ENCODE measurements around the gene DLGAP4.

DLGAP4 gene

GRCh38 chr20:36528176-36528874 lies 222.2 kb downstream of the DLGAP4 start:
- DNase-seq (ENCODE audit: low read depth), result no peak
- TF ChIP-seq CTCF (IDR thresholded peaks at IDR 0.05; ENCODE audit: insufficient read depth, low read depth, low read length, missing control alignments), result no peak
- H3K4me3 ChIP-seq (ENCODE audit: low read depth, low read length), result no peak overlapping the region

DNA sequence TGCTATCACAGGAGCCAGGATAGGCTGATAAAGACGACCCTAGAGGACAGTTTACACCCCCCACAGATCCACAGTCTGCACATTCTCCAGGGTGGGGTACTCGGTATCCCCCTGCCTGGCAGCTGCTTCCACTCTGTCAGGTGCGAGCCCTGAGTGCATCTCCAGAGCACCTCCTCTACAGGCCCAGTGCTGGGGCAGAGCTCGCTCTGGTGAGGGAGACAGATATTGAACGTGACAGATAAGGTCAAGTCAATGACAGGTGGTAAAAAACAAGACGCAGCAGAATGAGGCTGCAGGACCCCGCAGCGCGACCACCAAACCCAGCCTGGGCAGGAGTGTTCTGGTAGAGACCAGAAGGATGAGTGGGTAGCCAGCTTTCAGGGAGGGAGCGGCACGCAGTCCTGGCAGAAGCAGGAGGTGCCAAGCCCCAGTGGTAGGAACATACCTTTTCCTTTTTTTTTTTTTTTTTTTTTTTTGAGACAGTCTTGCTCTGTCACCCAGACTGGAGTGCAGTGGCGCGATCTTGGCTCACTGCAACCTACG lies 222.8 kb downstream of the DLGAP4 start:
- no peak for DNase-seq (ENCODE audit: low read depth)
- H3K4me3 ChIP-seq (ENCODE audit: low read depth, low read length), result no peak overlapping the region
- TF ChIP-seq CTCF (IDR thresholded peaks at IDR 0.05; ENCODE audit: insufficient read depth, low read depth, low read length, missing control alignments), result no peak

DNA sequence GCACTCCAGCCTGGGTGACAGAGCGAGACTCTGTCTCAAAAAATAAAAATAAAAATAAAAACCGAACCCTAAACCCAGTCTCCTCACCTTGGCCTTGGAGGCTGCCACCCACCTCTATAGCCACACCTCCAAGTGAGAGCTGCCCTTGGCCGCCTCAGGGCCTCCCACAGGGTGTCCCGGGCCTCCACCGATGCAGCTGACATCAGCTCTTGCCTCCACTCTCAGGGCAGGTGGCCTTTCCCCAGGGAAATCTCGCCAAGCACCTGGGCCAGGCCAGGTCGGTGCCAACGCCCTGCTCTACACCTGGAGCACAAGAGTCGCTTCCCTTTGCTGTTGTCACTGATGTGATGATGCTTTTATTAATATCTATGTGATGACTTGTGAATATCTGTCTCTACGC lies 226.2 kb downstream of the DLGAP4 start:
- no peak overlapping the region for H3K4me3 ChIP-seq (ENCODE audit: low read depth, low read length)
- no peak for TF ChIP-seq CTCF (IDR thresholded peaks at IDR 0.05; ENCODE audit: insufficient read depth, low read depth, low read length, missing control alignments)
- DNase-seq (ENCODE audit: low read depth), result no peak

DNA sequence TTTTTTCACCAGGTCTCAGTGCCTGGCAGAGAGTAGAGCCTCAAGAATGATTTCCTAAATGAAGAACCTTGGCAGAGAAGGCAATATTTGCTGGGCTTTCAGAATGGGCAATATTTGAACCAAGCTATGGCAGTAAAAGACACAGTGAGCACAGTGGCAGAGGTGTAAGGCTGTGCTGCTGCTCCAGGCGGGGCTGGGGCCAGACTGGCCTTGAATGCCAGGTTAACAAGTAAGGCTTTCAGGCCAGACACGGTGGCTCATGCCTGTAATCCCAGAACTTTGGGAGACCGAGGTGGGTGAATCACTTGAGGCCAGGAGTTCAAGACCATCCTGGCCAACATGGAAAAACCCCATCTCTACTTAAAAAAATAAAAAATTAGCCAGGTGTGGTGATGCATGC lies 226.7 kb downstream of the DLGAP4 start:
- TF ChIP-seq CTCF (IDR thresholded peaks at IDR 0.05; ENCODE audit: insufficient read depth, low read depth, low read length, missing control alignments), result no peak
- no peak overlapping the region for H3K4me3 ChIP-seq (ENCODE audit: low read depth, low read length)
- DNase-seq (ENCODE audit: low read depth), result no peak

- no peak for DNase-seq (ENCODE audit: low read depth)
- no peak for TF ChIP-seq CTCF (IDR thresholded peaks at IDR 0.05; ENCODE audit: insufficient read depth, low read depth, low read length, missing control alignments)
- H3K4me3 ChIP-seq (ENCODE audit: low read depth, low read length), result no peak overlapping the region
Measured at GRCh38 chr20:36538026-36538722, 232.0 kb downstream of the DLGAP4 start.

DNA sequence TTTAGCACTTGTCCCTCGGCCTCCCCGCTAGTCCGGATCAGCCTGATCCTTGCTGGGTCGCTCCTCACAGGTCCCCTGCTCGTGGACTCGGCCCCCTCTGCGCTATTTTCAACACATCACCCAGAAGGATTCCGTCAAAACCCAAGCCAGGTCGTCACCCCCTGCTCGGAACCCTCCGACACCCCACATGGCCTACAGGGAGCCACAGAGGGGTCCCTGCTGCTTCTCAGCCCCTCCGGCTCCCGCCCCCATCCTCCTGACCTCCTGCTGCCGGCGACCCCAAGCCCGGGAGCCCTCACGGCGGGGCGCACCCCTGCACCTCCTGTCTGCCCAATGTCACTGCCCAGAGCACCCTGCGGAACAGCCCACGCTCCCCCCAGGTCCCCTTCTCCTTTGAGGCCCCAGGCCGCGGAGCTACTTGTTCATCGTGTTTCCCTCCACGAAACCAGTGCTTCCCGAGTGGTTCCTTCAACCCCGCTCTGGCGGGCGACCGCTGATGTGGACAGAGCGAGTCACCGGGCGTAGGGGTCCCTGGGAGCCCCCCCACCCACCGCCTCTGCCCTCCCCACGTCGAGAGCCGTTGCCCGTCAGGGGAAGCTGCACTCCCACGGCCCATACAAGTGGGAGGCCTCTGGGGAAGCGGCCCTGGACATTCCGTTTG lies 234.5 kb downstream of the DLGAP4 start:
- no peak overlapping the region for H3K4me3 ChIP-seq (ENCODE audit: low read depth, low read length)
- no peak for DNase-seq (ENCODE audit: low read depth)
- TF ChIP-seq CTCF (IDR thresholded peaks at IDR 0.05; ENCODE audit: insufficient read depth, low read depth, low read length, missing control alignments), result no peak

Measured in GM12865 (cell line).